Stomach (tissue), 9 donors: ENCODE measurements around the gene FSIP1. TPM values are rescaled to one million over a fixed set of nuclear protein-coding genes. Genes with fewer than 3 reads are reported as not detected.
A peak's percentile ranks its signal among the peaks of the same experiment; 100 is the strongest.

ENCODE experiments used
- DNase-seq, 2 donors: peaks; one replicate each; pipeline versions ENCODE4 v3.0.0 to v3.0.0-alpha.2; 2013 to 2019
- H3K27ac ChIP-seq, 5 donors: fragments of 200-600 bp in 4 of 5; sonication (generic) in 4 of 5; one replicate each; pipeline ENCODE4 v1.5.1; 2013 to 2019; ENCODE audit warnings: mild to moderate bottlenecking in 1 of 5, moderate library complexity in 1 of 5
- H3K27me3 ChIP-seq, 3 donors: fragments of 200-600 bp; sonication (generic); one replicate each; pipeline ENCODE4 v1.5.1; 2017 to 2019; ENCODE audit warnings: mixed run types in 1 of 3
- H3K36me3 ChIP-seq, 4 donors: fragments of 200-600 bp; sonication (generic); 1 replicate in 3 of 4; 2 replicates in 1 of 4; pipeline ENCODE4 v1.5.1; 2016 to 2019
- H3K4me1 ChIP-seq, 4 donors: fragments of 200-600 bp; sonication (generic); one replicate each; pipeline ENCODE4 v1.5.1; 2016 to 2019
- H3K4me3 ChIP-seq, 4 donors: fragments of 200-600 bp; sonication (generic) in 3 of 4; one replicate each; pipeline ENCODE4 v1.5.1; 2016 to 2019; ENCODE audit warnings: mild to moderate bottlenecking in 1 of 4
- H3K9me3 ChIP-seq, 4 donors: fragments of 200-600 bp; sonication (generic); one replicate each; pipeline ENCODE4 v1.5.1; 2016 to 2019
- CTCF ChIP-seq, 7 experiments: fragments of 450-650 bp in 4 of 7; fragments of 200-600 bp in 3 of 7; sonication (generic) in 3 of 7; IDR thresholded peaks; one replicate each; pipeline ENCODE4 v1.5.1; 2016 to 2019; ENCODE audit warnings: antibody characterized with exemption in 7 of 7, control low read depth in 2 of 7, mild to moderate bottlenecking in 1 of 7
- EP300 ChIP-seq: sonication (generic); formaldehyde crosslinking; IDR thresholded peaks from one replicate; pipeline ENCODE4 v1.6.1; 2017; ENCODE audit warnings: antibody characterized with exemption
- POLR2A ChIP-seq, 4 donors: fragments of 450-650 bp; IDR thresholded peaks; one replicate each; pipeline ENCODE4 v1.6.1; 2016; ENCODE audit warnings: antibody characterized with exemption in 4 of 4, control low read depth in 2 of 4, mild to moderate bottlenecking in 1 of 4, moderate library complexity in 1 of 4
- POLR2AphosphoS5 ChIP-seq, 3 donors: sonication (generic); formaldehyde crosslinking; IDR thresholded peaks; one replicate each; pipeline ENCODE4 v1.6.1; 2016; ENCODE audit warnings: antibody characterized with exemption in 3 of 3
- WGBS, 5 donors: extraction: QIAGEN DNeasy Blood & Tissue Kit in 3 of 5; methylation state at CpG; one replicate each; pipeline versions ENCODE4 v1.1.5 to v1.1.7; 2013 to 2018; 5-methylcytosine and 5-hydroxymethylcytosine counted together
- intact Hi-C: fragments of 100-400 bp; cut with DNase I; formaldehyde crosslinking; loops from one replicate; pipeline ENCODE4 v1.15.1; 2023; ENCODE audit warnings: low total_unique reads
- polyA plus RNA-seq, 3 donors: library from polyadenylated mRNA; stranded (reverse); fragments of 200-250 nt; gene quantifications; one replicate each; pipeline ENCODE4 v1.2.3, GENCODE V29; 2013
- total RNA-seq, 5 donors: library from RNA; depleted of rRNA; stranded (reverse); fragments of >200 nt; gene quantifications; one replicate each; pipeline versions ENCODE4 v1.1.0 to v1.2.3, GENCODE V29; 2014 to 2016
- donor health status: healthy with polysubstance abuse.
- donor health status: Bipolar disorder and iron deficiency.
- donor health status: healthy.

Gene FSIP1
- total and polyA plus RNA-seq, 8 donors, result 0.08 to 141 (median 0.66) TPM

- TF ChIP-seq POLR2AphosphoS5 (IDR thresholded peaks at IDR 0.05) (no peak), POLR2A (IDR thresholded peaks at IDR 0.05) (no peak), CTCF (IDR thresholded peaks at IDR 0.05) (no peak), EP300 (no peak)
- Histone ChIP-seq H3K9me3 (no peaks in the 10 kb centered on the region), H3K36me3 (no peaks in the 10 kb centered on the region), H3K27ac (peak overlapping the region in 4 of 5 donors; percentile 72 to 91 (median 84)), H3K4me1 (peaks cover 10 to 47% (median 36%) of the 10 kb centered on the region in 4 donors), H3K27me3 (no peaks in the 10 kb centered on the region), H3K4me3 (peak overlapping the region; percentile 67 to 85 (median 74))
- intact Hi-C loops, result no loop called here
- no peak for DNase-seq
- WGBS, 5 donors, result 1 to 3% (median 1%) methylated on average over 10 of the region's 10 CpGs
Measured at GRCh38 chr15:39783244-39783820, 691 bp upstream of the FSIP1 start.

GRCh38 chr15:39781967-39782302, 706 bp downstream of the FSIP1 start:
- intact Hi-C loops, result no loop called here
- no peaks in the 10 kb centered on the region for H3K27me3 ChIP-seq
- H3K36me3 ChIP-seq, result no peaks in the 10 kb centered on the region
- DNase-seq, result no peak
- H3K27ac ChIP-seq, result peak overlapping the region in 4 of 5 donors; percentile 72 to 91 (median 84)
- H3K4me3 ChIP-seq, result peak overlapping the region; percentile 67 to 85 (median 74)
- H3K4me1 ChIP-seq, result peaks cover 10 to 47% (median 35%) of the 10 kb centered on the region in 4 donors
- TF ChIP-seq EP300, result no peak
- no peak for TF ChIP-seq CTCF (IDR thresholded peaks at IDR 0.05)
- no peak for TF ChIP-seq POLR2AphosphoS5 (IDR thresholded peaks at IDR 0.05)
- no peak for TF ChIP-seq POLR2A (IDR thresholded peaks at IDR 0.05)
- 49 to 70% (median 58%) methylated on average over 2 of the region's 2 CpGs for WGBS, 5 donors
- no peaks in the 10 kb centered on the region for H3K9me3 ChIP-seq

GRCh38 chr15:39781147-39781966, 1.3 kb downstream of the FSIP1 start:
- no peak for DNase-seq
- TF ChIP-seq POLR2AphosphoS5 (IDR thresholded peaks at IDR 0.05), result no peak
- no peak for TF ChIP-seq EP300
- TF ChIP-seq CTCF (IDR thresholded peaks at IDR 0.05), result no peak
- no peak for TF ChIP-seq POLR2A (IDR thresholded peaks at IDR 0.05)
- no peaks in the 10 kb centered on the region for H3K36me3 ChIP-seq
- 80 to 93% (median 88%) methylated on average over 4 of the region's 4 CpGs for WGBS, 5 donors
- no peak overlapping the region for H3K4me3 ChIP-seq
- no peaks in the 10 kb centered on the region for H3K27me3 ChIP-seq
- no peaks in the 10 kb centered on the region for H3K9me3 ChIP-seq
- intact Hi-C loops, result no loop called here
- H3K27ac ChIP-seq, result peak overlapping the region in 1 of 5 donors; percentile 83
- H3K4me1 ChIP-seq, result peaks cover 10 to 41% (median 32%) of the 10 kb centered on the region in 4 donors

GRCh38 chr15:39778021-39778420, 4.6 kb downstream of the FSIP1 start:
- TF ChIP-seq CTCF (IDR thresholded peaks at IDR 0.05) (no peak), POLR2AphosphoS5 (IDR thresholded peaks at IDR 0.05) (no peak), EP300 (no peak), POLR2A (IDR thresholded peaks at IDR 0.05) (no peak)
- H3K27me3 ChIP-seq, result no peaks in the 10 kb centered on the region
- 43 to 50% (median 45%) methylated on average over 3 of the region's 3 CpGs for WGBS, 5 donors
- intact Hi-C loops, result no loop called here
- no peak overlapping the region for H3K27ac ChIP-seq
- no peaks in the 10 kb centered on the region for H3K9me3 ChIP-seq
- no peaks in the 10 kb centered on the region for H3K36me3 ChIP-seq
- DNase-seq, result peak in 1 of 2 donors; percentile 42
- H3K4me1 ChIP-seq, result peaks cover 0 to 9% (median 3%) of the 10 kb centered on the region in 4 donors
- no peak overlapping the region for H3K4me3 ChIP-seq
